Measurements from ENCODE around the gene TRMT2B. TPM values are rescaled to one million over a fixed set of nuclear protein-coding genes. Genes with fewer than 3 reads are reported as not detected.

Gene TRMT2B
- total RNA-seq, 2 experiments from 2014 or later: 24.8 to 25.3 TPM

DNA sequence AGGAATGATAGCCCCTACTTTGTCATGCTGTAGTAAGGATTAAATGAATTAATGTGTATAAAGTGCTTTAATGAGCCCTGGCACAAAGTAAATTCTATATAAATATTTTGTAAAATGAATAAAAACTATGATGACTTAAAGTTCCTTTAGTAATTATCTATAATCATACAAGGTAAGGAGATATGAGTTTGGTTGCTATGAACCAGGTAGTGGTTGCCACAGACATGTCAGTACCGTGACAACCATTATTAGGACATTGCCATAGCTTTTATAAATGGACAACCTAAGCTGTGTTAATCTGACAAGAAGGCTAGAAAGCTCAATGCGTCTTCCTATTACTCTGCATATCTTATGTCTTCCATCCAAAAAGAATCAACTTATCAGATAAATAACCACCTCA is 82.5 kb downstream of the TRMT2B start, which contains the start of gene ARL13A:
Gene ARL13A, plus strand, starts transcription at position 301 of the 400 bp plus-strand sequence. CDS start 3,982 bp downstream, outside the sequence.
- Histone ChIP-seq H2AFZ (ENCODE audit: low read length) (no peak within 1 kb of the TSS), H3K9me2 (ENCODE audit: insufficient read depth, low read length) (no peaks in the 10 kb centered on the region), H3K4me3 (ENCODE audit: low read depth, low read length, poor library complexity, severe bottlenecking) (no peak within 1 kb of the TSS), H3K4me1 (ENCODE audit: insufficient read depth, low read length, poor library complexity, severe bottlenecking) (no peaks in the 10 kb centered on the region), H3K79me2 (ENCODE audit: insufficient read depth, low read depth, low read length) (no peaks in the 10 kb centered on the region), H3K9me3 (ENCODE audit: low read length) (no peaks in the 10 kb centered on the region), H3K27ac (ENCODE audit: low read depth, low read length, poor library complexity, severe bottlenecking) (no peak within 1 kb of the TSS), H3K36me3 (ENCODE audit: insufficient read depth, low read length) (no peaks in the 10 kb centered on the region), H4K20me1 (ENCODE audit: insufficient read depth, low read length) (no peaks in the 10 kb centered on the region), H3K4me2 (ENCODE audit: low read length) (no peak within 1 kb of the TSS)
- ChIA-PET CTCF (ENCODE audit: unreplicated experiment) (no interaction called here), POLR2A (interaction anchor here (0.5 kb wide), 1 partner anchor 24 kb away, joined by 6 read pairs; no protein-coding TSS in a partner anchor)
- no peak for DNase-seq (ENCODE audit: low spot score)
- no peak for TF ChIP-seq EZH2phosphoT487 (IDR thresholded peaks at IDR 0.05; ENCODE audit: borderline replicate concordance, low read depth, low read length)
- TF ChIP-seq, protein P1, sequence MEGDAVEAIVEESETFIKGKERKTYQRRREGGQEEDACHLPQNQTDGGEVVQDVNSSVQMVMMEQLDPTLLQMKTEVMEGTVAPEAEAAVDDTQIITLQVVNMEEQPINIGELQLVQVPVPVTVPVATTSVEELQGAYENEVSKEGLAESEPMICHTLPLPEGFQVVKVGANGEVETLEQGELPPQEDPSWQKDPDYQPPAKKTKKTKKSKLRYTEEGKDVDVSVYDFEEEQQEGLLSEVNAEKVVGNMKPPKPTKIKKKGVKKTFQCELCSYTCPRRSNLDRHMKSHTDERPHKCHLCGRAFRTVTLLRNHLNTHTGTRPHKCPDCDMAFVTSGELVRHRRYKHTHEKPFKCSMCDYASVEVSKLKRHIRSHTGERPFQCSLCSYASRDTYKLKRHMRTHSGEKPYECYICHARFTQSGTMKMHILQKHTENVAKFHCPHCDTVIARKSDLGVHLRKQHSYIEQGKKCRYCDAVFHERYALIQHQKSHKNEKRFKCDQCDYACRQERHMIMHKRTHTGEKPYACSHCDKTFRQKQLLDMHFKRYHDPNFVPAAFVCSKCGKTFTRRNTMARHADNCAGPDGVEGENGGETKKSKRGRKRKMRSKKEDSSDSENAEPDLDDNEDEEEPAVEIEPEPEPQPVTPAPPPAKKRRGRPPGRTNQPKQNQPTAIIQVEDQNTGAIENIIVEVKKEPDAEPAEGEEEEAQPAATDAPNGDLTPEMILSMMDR (conservative IDR thresholded peaks at IDR 0.05; ENCODE audit: low read length): no peak
- BruUV-seq (replicated peaks): no TSS peak
- intact Hi-C loops (cut with micrococcal nuclease; ENCODE audit: unreplicated experiment): no loop called here

DNA sequence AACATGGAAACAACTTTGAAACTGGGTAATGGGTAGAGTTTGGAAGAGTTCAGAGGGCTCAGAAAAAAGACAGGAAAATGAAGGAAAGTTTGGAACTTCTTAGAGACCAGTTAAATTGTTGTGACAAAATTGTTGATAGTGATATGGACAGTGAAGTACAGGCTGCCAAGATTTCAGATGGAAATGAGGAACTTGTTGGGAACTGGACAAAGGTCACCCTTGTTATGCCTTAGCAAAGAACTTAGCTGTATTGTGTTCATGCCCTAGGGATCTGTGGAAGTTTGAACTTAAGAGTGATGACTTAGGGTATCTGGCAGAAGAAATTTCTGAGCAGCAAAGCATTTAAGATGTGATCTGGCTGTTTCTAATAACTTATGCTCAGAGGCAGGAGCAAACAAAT is 87.5 kb downstream of the TRMT2B start:
- Histone ChIP-seq H3K4me3 (ENCODE audit: low read depth, low read length, poor library complexity, severe bottlenecking) (no peak overlapping the region), H3K36me3 (ENCODE audit: insufficient read depth, low read length) (no peaks in the 10 kb centered on the region), H2AFZ (ENCODE audit: low read length) (no peak overlapping the region), H3K27ac (ENCODE audit: low read depth, low read length, poor library complexity, severe bottlenecking) (no peak overlapping the region), H3K79me2 (ENCODE audit: insufficient read depth, low read depth, low read length) (no peaks in the 10 kb centered on the region), H3K9me2 (ENCODE audit: insufficient read depth, low read length) (no peaks in the 10 kb centered on the region), H3K4me1 (ENCODE audit: insufficient read depth, low read length, poor library complexity, severe bottlenecking) (no peaks in the 10 kb centered on the region), H3K4me2 (ENCODE audit: low read length) (no peak overlapping the region), H3K9me3 (ENCODE audit: low read length) (no peaks in the 10 kb centered on the region), H4K20me1 (ENCODE audit: insufficient read depth, low read length) (no peaks in the 10 kb centered on the region)
- intact Hi-C loops (cut with micrococcal nuclease; ENCODE audit: unreplicated experiment): no loop called here
- TF ChIP-seq, protein P1 (conservative IDR thresholded peaks at IDR 0.05; ENCODE audit: low read length): no peak
- TF ChIP-seq EZH2phosphoT487 (IDR thresholded peaks at IDR 0.05; ENCODE audit: borderline replicate concordance, low read depth, low read length): no peak
- POLR2A ChIA-PET: interaction anchor here (0.6 kb wide), 1 partner anchor 107 kb away, joined by 3 read pairs; no protein-coding TSS in a partner anchor
- no TSS peak for BruUV-seq (replicated peaks)
- no peak for DNase-seq (ENCODE audit: low spot score)
- CTCF ChIA-PET (ENCODE audit: unreplicated experiment): no interaction called here

DNA sequence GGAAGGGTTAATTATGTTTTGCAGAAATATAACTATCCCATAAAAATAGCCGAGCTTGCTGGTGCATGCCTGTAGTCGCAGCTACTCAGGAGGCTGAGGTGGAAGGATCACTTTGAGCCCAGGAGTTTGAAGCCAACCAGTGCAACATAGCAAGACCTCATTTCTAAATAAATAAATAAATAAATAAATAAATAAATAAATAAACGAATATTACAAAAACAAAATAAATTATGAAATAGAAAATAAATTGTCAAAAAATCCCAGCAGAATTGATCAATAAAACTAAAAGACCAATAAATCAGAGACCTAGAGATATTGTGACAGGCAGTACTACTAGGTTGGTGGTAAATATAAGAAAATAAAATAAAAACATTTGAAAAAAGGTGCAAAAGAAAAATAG is 89.1 kb downstream of the TRMT2B start:
- intact Hi-C loops (cut with micrococcal nuclease; ENCODE audit: unreplicated experiment): no loop called here

More for the DNA sequence above, 89.1 kb downstream of the TRMT2B start:
- ChIA-PET POLR2A (interaction anchor here (1.0 kb wide), 1 partner anchor 27 kb away, joined by 3 read pairs; no protein-coding TSS in a partner anchor), CTCF (ENCODE audit: unreplicated experiment) (no interaction called here)
- no peaks in the 10 kb centered on the region for H3K9me3 ChIP-seq (ENCODE audit: low read length)
- H3K79me2 ChIP-seq (ENCODE audit: insufficient read depth, low read depth, low read length): no peaks in the 10 kb centered on the region
- TF ChIP-seq, protein P1 (conservative IDR thresholded peaks at IDR 0.05; ENCODE audit: low read length): no peak
- TF ChIP-seq EZH2phosphoT487 (IDR thresholded peaks at IDR 0.05; ENCODE audit: borderline replicate concordance, low read depth, low read length): no peak
- H3K27ac ChIP-seq (ENCODE audit: low read depth, low read length, poor library complexity, severe bottlenecking): no peak overlapping the region
- H3K4me1 ChIP-seq (ENCODE audit: insufficient read depth, low read length, poor library complexity, severe bottlenecking): no peaks in the 10 kb centered on the region
- no peaks in the 10 kb centered on the region for H3K9me2 ChIP-seq (ENCODE audit: insufficient read depth, low read length)
- H2AFZ ChIP-seq (ENCODE audit: low read length): no peak overlapping the region
- no peak overlapping the region for H3K4me3 ChIP-seq (ENCODE audit: low read depth, low read length, poor library complexity, severe bottlenecking)
- H3K36me3 ChIP-seq (ENCODE audit: insufficient read depth, low read length): no peaks in the 10 kb centered on the region
- no TSS peak for BruUV-seq (replicated peaks)
- DNase-seq (ENCODE audit: low spot score): no peak
- no peaks in the 10 kb centered on the region for H4K20me1 ChIP-seq (ENCODE audit: insufficient read depth, low read length)
- no peak overlapping the region for H3K4me2 ChIP-seq (ENCODE audit: low read length)

Data from OCI-LY7 (cell line).